ENCODE data around the gene TYMP. TPM values are rescaled to one million over a fixed set of nuclear protein-coding genes. Genes with fewer than 3 reads are reported as not detected.

TYMP gene
- total and polyA plus RNA-seq, 4 donors = 6.3 to 22.1 (median 14.6) TPM

GRCh38 chr22:50507421-50507990 lies 22.3 kb downstream of the TYMP start, which contains the start of gene LMF2:
TSS of gene LMF2 (minus strand) at chr22:50507702. CDS start at chr22:50507675, 27 bp downstream.
- Histone ChIP-seq H3K36me3 (ENCODE audit: control insufficient read depth, insufficient read depth, low read length) (peaks cover 58% of the 10 kb centered on the region), H3K27me3 (ENCODE audit: control insufficient read depth, insufficient read depth, low read length) (no peaks in the 10 kb centered on the region), H3K9me3 (ENCODE audit: control insufficient read depth, insufficient read depth, low read length) (no peaks in the 10 kb centered on the region), H3K4me1 (ENCODE audit: control insufficient read depth, insufficient read depth, low read length) (peaks cover 22% of the 10 kb centered on the region), H3K4me3 (ENCODE audit: low read depth, low read length) (peak within 1 kb of the TSS; percentile 92), H3K27ac (ENCODE audit: low read depth, low read length) (peak within 1 kb of the TSS; percentile 87)
- WGBS (ENCODE audit: insufficient coverage) = 0% methylated on average over 36 of the region's 62 CpGs
- DNase-seq (ENCODE audit: low read depth in 4 of 6, low spot score in 6 of 6) = no peak

- WGBS (ENCODE audit: insufficient coverage) = 35% methylated on average over 20 of the region's 21 CpGs
- Histone ChIP-seq H3K9me3 (ENCODE audit: control insufficient read depth, insufficient read depth, low read length) (no peaks in the 10 kb centered on the region), H3K27me3 (ENCODE audit: control insufficient read depth, insufficient read depth, low read length) (no peaks in the 10 kb centered on the region), H3K4me1 (ENCODE audit: control insufficient read depth, insufficient read depth, low read length) (peaks cover 26% of the 10 kb centered on the region), H3K27ac (ENCODE audit: low read depth, low read length) (peak overlapping the region; percentile 76), H3K36me3 (ENCODE audit: control insufficient read depth, insufficient read depth, low read length) (peaks cover 59% of the 10 kb centered on the region), H3K4me3 (ENCODE audit: low read depth, low read length) (peak overlapping the region; percentile 92)
- DNase-seq (ENCODE audit: low read depth in 4 of 6, low spot score in 6 of 6) = peak in 1 of 6 donors; percentile 30
Observed at GRCh38 chr22:50506611-50507420, 23.0 kb downstream of the TYMP start.

- H3K4me1 ChIP-seq (ENCODE audit: control insufficient read depth, insufficient read depth, low read length) = peaks cover 26% of the 10 kb centered on the region
- H3K9me3 ChIP-seq (ENCODE audit: control insufficient read depth, insufficient read depth, low read length) = no peaks in the 10 kb centered on the region
- peaks cover 54% of the 10 kb centered on the region for H3K36me3 ChIP-seq (ENCODE audit: control insufficient read depth, insufficient read depth, low read length)
- no peak overlapping the region for H3K27ac ChIP-seq (ENCODE audit: low read depth, low read length)
- H3K4me3 ChIP-seq (ENCODE audit: low read depth, low read length) = no peak overlapping the region
- DNase-seq (ENCODE audit: low read depth in 4 of 6, low spot score in 6 of 6) = no peak
- no peaks in the 10 kb centered on the region for H3K27me3 ChIP-seq (ENCODE audit: control insufficient read depth, insufficient read depth, low read length)
- 91% methylated on average over 40 of the region's 41 CpGs for WGBS (ENCODE audit: insufficient coverage)
Observed at GRCh38 chr22:50505776-50506610, 23.8 kb downstream of the TYMP start.

- peaks cover 26% of the 10 kb centered on the region for H3K4me1 ChIP-seq (ENCODE audit: control insufficient read depth, insufficient read depth, low read length)
- H3K36me3 ChIP-seq (ENCODE audit: control insufficient read depth, insufficient read depth, low read length) = peaks cover 51% of the 10 kb centered on the region
- WGBS (ENCODE audit: insufficient coverage) = 95% methylated on average over 14 of the region's 14 CpGs
- H3K27me3 ChIP-seq (ENCODE audit: control insufficient read depth, insufficient read depth, low read length) = no peaks in the 10 kb centered on the region
- no peak for DNase-seq (ENCODE audit: low read depth in 4 of 6, low spot score in 6 of 6)
- no peaks in the 10 kb centered on the region for H3K9me3 ChIP-seq (ENCODE audit: control insufficient read depth, insufficient read depth, low read length)
- no peak overlapping the region for H3K4me3 ChIP-seq (ENCODE audit: low read depth, low read length)
- no peak overlapping the region for H3K27ac ChIP-seq (ENCODE audit: low read depth, low read length)
Observed at GRCh38 chr22:50505276-50505775, 24.5 kb downstream of the TYMP start.

GRCh38 chr22:50504369-50505211 lies 25.2 kb downstream of the TYMP start:
- WGBS (ENCODE audit: insufficient coverage) = 93% methylated on average over 30 of the region's 44 CpGs
- Histone ChIP-seq H3K9me3 (ENCODE audit: control insufficient read depth, insufficient read depth, low read length) (no peaks in the 10 kb centered on the region), H3K27ac (ENCODE audit: low read depth, low read length) (no peak overlapping the region)

GRCh38 chr22:50503475-50504145 lies 26.2 kb downstream of the TYMP start:
- no peak overlapping the region for H3K4me3 ChIP-seq (ENCODE audit: low read depth, low read length)
- H3K27me3 ChIP-seq (ENCODE audit: control insufficient read depth, insufficient read depth, low read length) = no peaks in the 10 kb centered on the region
- peaks cover 26% of the 10 kb centered on the region for H3K4me1 ChIP-seq (ENCODE audit: control insufficient read depth, insufficient read depth, low read length)
- H3K9me3 ChIP-seq (ENCODE audit: control insufficient read depth, insufficient read depth, low read length) = no peaks in the 10 kb centered on the region
- peaks cover 51% of the 10 kb centered on the region for H3K36me3 ChIP-seq (ENCODE audit: control insufficient read depth, insufficient read depth, low read length)
- no peak for DNase-seq (ENCODE audit: low read depth in 4 of 6, low spot score in 6 of 6)
- H3K27ac ChIP-seq (ENCODE audit: low read depth, low read length) = no peak overlapping the region
- WGBS (ENCODE audit: insufficient coverage) = 97% methylated on average over 14 of the region's 26 CpGs

More at GRCh38 chr22:50504369-50505211, 25.2 kb downstream of the TYMP start:
- no peaks in the 10 kb centered on the region for H3K27me3 ChIP-seq (ENCODE audit: control insufficient read depth, insufficient read depth, low read length)
- DNase-seq (ENCODE audit: low read depth in 4 of 6, low spot score in 6 of 6) = no peak
- peaks cover 51% of the 10 kb centered on the region for H3K36me3 ChIP-seq (ENCODE audit: control insufficient read depth, insufficient read depth, low read length)
- H3K4me3 ChIP-seq (ENCODE audit: low read depth, low read length) = no peak overlapping the region
- peaks cover 26% of the 10 kb centered on the region for H3K4me1 ChIP-seq (ENCODE audit: control insufficient read depth, insufficient read depth, low read length)

GRCh38 chr22:50502628-50503474 lies 27.0 kb downstream of the TYMP start:
- H3K27me3 ChIP-seq (ENCODE audit: control insufficient read depth, insufficient read depth, low read length) = no peaks in the 10 kb centered on the region
- H3K4me3 ChIP-seq (ENCODE audit: low read depth, low read length) = no peak overlapping the region
- peak overlapping the region; percentile 36 for H3K27ac ChIP-seq (ENCODE audit: low read depth, low read length)
- H3K36me3 ChIP-seq (ENCODE audit: control insufficient read depth, insufficient read depth, low read length) = peaks cover 51% of the 10 kb centered on the region
- 82% methylated on average over 22 of the region's 24 CpGs for WGBS (ENCODE audit: insufficient coverage)
- H3K9me3 ChIP-seq (ENCODE audit: control insufficient read depth, insufficient read depth, low read length) = no peaks in the 10 kb centered on the region
- peak in 1 of 6 donors; percentile 38 for DNase-seq (ENCODE audit: low read depth in 4 of 6, low spot score in 6 of 6)
- peaks cover 26% of the 10 kb centered on the region for H3K4me1 ChIP-seq (ENCODE audit: control insufficient read depth, insufficient read depth, low read length)

GRCh38 chr22:50502096-50502495 lies 27.7 kb downstream of the TYMP start:
- H3K27me3 ChIP-seq (ENCODE audit: control insufficient read depth, insufficient read depth, low read length) = no peaks in the 10 kb centered on the region
- DNase-seq (ENCODE audit: low read depth in 4 of 6, low spot score in 6 of 6) = no peak
- H3K9me3 ChIP-seq (ENCODE audit: control insufficient read depth, insufficient read depth, low read length) = no peaks in the 10 kb centered on the region
- 87% methylated on average over 6 of the region's 6 CpGs for WGBS (ENCODE audit: insufficient coverage)
- peaks cover 51% of the 10 kb centered on the region for H3K36me3 ChIP-seq (ENCODE audit: control insufficient read depth, insufficient read depth, low read length)
- H3K27ac ChIP-seq (ENCODE audit: low read depth, low read length) = no peak overlapping the region
- peaks cover 24% of the 10 kb centered on the region for H3K4me1 ChIP-seq (ENCODE audit: control insufficient read depth, insufficient read depth, low read length)
- no peak overlapping the region for H3K4me3 ChIP-seq (ENCODE audit: low read depth, low read length)

Data from spinal cord (tissue), 10 donors.